Natural killer cell treated with Interleukin-12 subunit alpha and Interleukin-12 subunit beta and Interleukin-15 and Interleukin-18, amount 100 ng/mL, for 72 hours (primary cell): Measurements from ENCODE around the gene MC2R. TPM values are rescaled to one million over a fixed set of nuclear protein-coding genes. Genes with fewer than 3 reads are reported as not detected.
"Not testable (repeated sequence)": the region's sequence is repeated elsewhere in the genome, so short reads cannot be mapped to it uniquely, and the experiment has no call there.

Source experiments
- ATAC-seq, 2 donors: fragments of 150-1000 bp; cut with Tn5 transposase in 1 of 2; sonication (Bioruptor Pico), chemical (Tn5 transposase) in 1 of 2; 2 replicates each; pipeline ENCODE4 v1.10.0; 2021
- DNase-seq: peaks from one replicate; pipeline ENCODE4 v3.0.0; 2022; ENCODE audit warnings: low spot score
- H3K27ac Mint-ChIP-seq, 2 donors: 1 replicate in 1 of 2; 2 replicates in 1 of 2; pipeline ENCODE4 v1.8.0; 2022; ENCODE audit warnings: mixed read lengths in 2 of 2, mild to moderate bottlenecking in 1 of 2, moderate library complexity in 1 of 2
- H3K27me3 Mint-ChIP-seq, 2 donors: 1 replicate in 1 of 2; 2 replicates in 1 of 2; pipeline ENCODE4 v1.8.0; 2022; ENCODE audit warnings: mixed read lengths in 2 of 2
- H3K36me3 Mint-ChIP-seq: one replicate; pipeline ENCODE4 v1.8.0; 2022; ENCODE audit warnings: mixed read lengths
- H3K4me1 Mint-ChIP-seq, 2 donors: 1 replicate in 1 of 2; 2 replicates in 1 of 2; pipeline ENCODE4 v1.8.0; 2022; ENCODE audit warnings: low read depth in 2 of 2, mixed read lengths in 2 of 2, mild to moderate bottlenecking in 1 of 2
- H3K4me3 Mint-ChIP-seq: one replicate; pipeline ENCODE4 v1.8.0; 2022; ENCODE audit warnings: mixed read lengths
- H3K9me3 Mint-ChIP-seq: 2 replicates; pipeline ENCODE4 v1.8.0; 2022; ENCODE audit warnings: mixed read lengths
- total RNA-seq, 2 donors: library from RNA; stranded (reverse); gene quantifications; one replicate each; pipeline ENCODE4 v1.2.3, GENCODE V29; 2022

MC2R gene
- total RNA-seq, 2 donors from 2014 or later: not detected

- Mint-ChIP-seq H3K27me3 (peaks cover 2 to 15% of the 10 kb centered on the region in 2 donors), H3K36me3 (no peaks in the 10 kb centered on the region), H3K4me1 (no peaks in the 10 kb centered on the region), H3K4me3 (no peak overlapping the region), H3K9me3 (no peaks in the 10 kb centered on the region), H3K27ac (no peak overlapping the region)
- no peak for DNase-seq
- no peak for ATAC-seq
These were observed 35.4 kb downstream of the MC2R start for GRCh38 chr18:13879937-13880336.

GRCh38 chr18:13879492-13879891, 35.8 kb downstream of the MC2R start:
- H3K9me3 Mint-ChIP-seq: no peaks in the 10 kb centered on the region
- H3K27me3 Mint-ChIP-seq: peaks cover 2 to 11% of the 10 kb centered on the region in 2 donors
- DNase-seq (no peak), ATAC-seq (no peak)
- no peaks in the 10 kb centered on the region for H3K4me1 Mint-ChIP-seq
- H3K4me3 Mint-ChIP-seq: no peak overlapping the region
- H3K36me3 Mint-ChIP-seq: no peaks in the 10 kb centered on the region
- no peak overlapping the region for H3K27ac Mint-ChIP-seq

GRCh38 chr18:13878857-13879256, 36.5 kb downstream of the MC2R start:
- Mint-ChIP-seq H3K27ac (no peak overlapping the region), H3K9me3 (no peaks in the 10 kb centered on the region), H3K4me3 (no peak overlapping the region), H3K4me1 (no peaks in the 10 kb centered on the region), H3K36me3 (no peaks in the 10 kb centered on the region), H3K27me3 (peaks cover 2 to 7% of the 10 kb centered on the region in 2 donors)
- no peak for DNase-seq
- ATAC-seq: no peak

GRCh38 chr18:13877157-13877556, 38.2 kb downstream of the MC2R start:
- peaks cover 0 to 8% of the 10 kb centered on the region in 2 donors for H3K27me3 Mint-ChIP-seq
- no peaks in the 10 kb centered on the region for H3K4me1 Mint-ChIP-seq
- no peak for ATAC-seq
- no peaks in the 10 kb centered on the region for H3K36me3 Mint-ChIP-seq
- no peak for DNase-seq
- H3K27ac Mint-ChIP-seq: no peak overlapping the region
- H3K4me3 Mint-ChIP-seq: no peak overlapping the region
- H3K9me3 Mint-ChIP-seq: no peaks in the 10 kb centered on the region

GRCh38 chr18:13874558-13874957, 40.8 kb downstream of the MC2R start:
- H3K36me3 Mint-ChIP-seq: no peaks in the 10 kb centered on the region
- H3K27me3 Mint-ChIP-seq: peaks cover 2 to 11% of the 10 kb centered on the region in 2 donors
- DNase-seq: no peak
- H3K4me3 Mint-ChIP-seq: no peak overlapping the region
- no peaks in the 10 kb centered on the region for H3K9me3 Mint-ChIP-seq
- no peaks in the 10 kb centered on the region for H3K4me1 Mint-ChIP-seq
- no peak overlapping the region for H3K27ac Mint-ChIP-seq
- no peak for ATAC-seq

GRCh38 chr18:13872932-13873331, 42.4 kb downstream of the MC2R start:
- Mint-ChIP-seq H3K9me3 (no peaks in the 10 kb centered on the region), H3K4me3 (no peak overlapping the region), H3K27ac (no peak overlapping the region), H3K4me1 (no peaks in the 10 kb centered on the region), H3K27me3 (peaks cover 10 to 21% of the 10 kb centered on the region in 2 donors), H3K36me3 (no peaks in the 10 kb centered on the region)
- DNase-seq (no peak), ATAC-seq (no peak)

GRCh38 chr18:13872373-13872772, 43.0 kb downstream of the MC2R start:
- H3K9me3 Mint-ChIP-seq: no peaks in the 10 kb centered on the region
- ATAC-seq: peak in 1 of 2 donors; percentile 40
- no peak for DNase-seq
- no peak overlapping the region for H3K27ac Mint-ChIP-seq
- H3K27me3 Mint-ChIP-seq: peaks cover 12 to 27% of the 10 kb centered on the region in 2 donors
- H3K4me3 Mint-ChIP-seq: no peak overlapping the region
- H3K4me1 Mint-ChIP-seq: no peaks in the 10 kb centered on the region
- H3K36me3 Mint-ChIP-seq: no peaks in the 10 kb centered on the region

- H3K36me3 Mint-ChIP-seq: no peaks in the 10 kb centered on the region
- ATAC-seq (no peak), DNase-seq (no peak)
- H3K4me3 Mint-ChIP-seq: no peak overlapping the region
- peaks cover 13 to 33% of the 10 kb centered on the region in 2 donors for H3K27me3 Mint-ChIP-seq
- no peaks in the 10 kb centered on the region for H3K4me1 Mint-ChIP-seq
- H3K27ac Mint-ChIP-seq: no peak overlapping the region
- H3K9me3 Mint-ChIP-seq: no peaks in the 10 kb centered on the region
These were observed 43.6 kb downstream of the MC2R start for GRCh38 chr18:13871701-13872100.

- peaks cover 18 to 36% of the 10 kb centered on the region in 2 donors for H3K27me3 Mint-ChIP-seq
- no peaks in the 10 kb centered on the region for H3K9me3 Mint-ChIP-seq
- no peaks in the 10 kb centered on the region for H3K36me3 Mint-ChIP-seq
- no peak overlapping the region for H3K27ac Mint-ChIP-seq
- no peaks in the 10 kb centered on the region for H3K4me1 Mint-ChIP-seq
- peak in 1 of 2 donors; percentile 6 for ATAC-seq
- DNase-seq: no peak
- no peak overlapping the region for H3K4me3 Mint-ChIP-seq
These were observed 46.6 kb downstream of the MC2R start for GRCh38 chr18:13868501-13869271.

- not testable (repeated sequence) for DNase-seq, H3K36me3 Mint-ChIP-seq, H3K4me3 Mint-ChIP-seq, H3K4me1 Mint-ChIP-seq, ATAC-seq, H3K27ac Mint-ChIP-seq
- peaks cover 10 to 38% of the 10 kb centered on the region in 2 donors for H3K27me3 Mint-ChIP-seq
- peaks cover 16% of the 10 kb centered on the region for H3K9me3 Mint-ChIP-seq
These were observed 52.4 kb downstream of the MC2R start for GRCh38 chr18:13862898-13863297.

GRCh38 chr18:13849791-13850190, 65.5 kb downstream of the MC2R start:
- H3K9me3 Mint-ChIP-seq: peaks cover 8% of the 10 kb centered on the region
- ATAC-seq (no peak), DNase-seq (no peak)
- H3K4me3 Mint-ChIP-seq: no peak overlapping the region
- H3K27ac Mint-ChIP-seq: no peak overlapping the region
- H3K4me1 Mint-ChIP-seq: no peaks in the 10 kb centered on the region
- H3K36me3 Mint-ChIP-seq: no peaks in the 10 kb centered on the region
- peaks cover 0 to 12% of the 10 kb centered on the region in 2 donors for H3K27me3 Mint-ChIP-seq

GRCh38 chr18:13836559-13836958, 78.8 kb downstream of the MC2R start:
- Mint-ChIP-seq H3K4me1 (no peaks in the 10 kb centered on the region), H3K27me3 (peaks cover 0 to 2% of the 10 kb centered on the region in 2 donors), H3K36me3 (no peaks in the 10 kb centered on the region), H3K9me3 (no peaks in the 10 kb centered on the region), H3K27ac (no peak overlapping the region), H3K4me3 (no peak overlapping the region)
- no peak for DNase-seq
- peak in 1 of 2 donors; percentile 17 for ATAC-seq

- no peak for DNase-seq
- H3K4me1 Mint-ChIP-seq: no peaks in the 10 kb centered on the region
- no peaks in the 10 kb centered on the region for H3K36me3 Mint-ChIP-seq
- H3K27ac Mint-ChIP-seq: no peak overlapping the region
- no peak overlapping the region for H3K4me3 Mint-ChIP-seq
- H3K27me3 Mint-ChIP-seq: peaks cover 2 to 8% of the 10 kb centered on the region in 2 donors
- no peaks in the 10 kb centered on the region for H3K9me3 Mint-ChIP-seq
- ATAC-seq: no peak
These were observed 80.1 kb downstream of the MC2R start for GRCh38 chr18:13835202-13835601.

GRCh38 chr18:13834496-13835015, 80.8 kb downstream of the MC2R start:
- Mint-ChIP-seq H3K4me3 (no peak overlapping the region), H3K9me3 (no peaks in the 10 kb centered on the region), H3K36me3 (no peaks in the 10 kb centered on the region), H3K27ac (no peak overlapping the region), H3K27me3 (peaks cover 3 to 8% of the 10 kb centered on the region in 2 donors), H3K4me1 (no peaks in the 10 kb centered on the region)
- DNase-seq (no peak), ATAC-seq (no peak)
